Neural crest cell (in vitro differentiated cells): ENCODE data around the gene LRP8. TPM values are rescaled to one million over a fixed set of nuclear protein-coding genes. Genes with fewer than 3 reads are reported as not detected.

ENCODE experiments used
- DNase-seq: peaks from one replicate; pipeline ENCODE4 v3.0.0; 2021; ENCODE audit warnings: low read depth, mixed read lengths, low spot score
- H3K27ac Mint-ChIP-seq: one replicate; pipeline ENCODE4 v1.8.0; 2021; ENCODE audit warnings: mild to moderate bottlenecking, mixed read lengths; ENCODE audit not compliant: unreplicated experiment
- H3K27me3 Mint-ChIP-seq: 2 replicates; pipeline ENCODE4 v1.8.0; 2021; ENCODE audit warnings: low read depth, mild to moderate bottlenecking, mixed read lengths
- H3K36me3 Mint-ChIP-seq: 2 replicates; pipeline ENCODE4 v1.8.0; 2021; ENCODE audit warnings: low read depth, mild to moderate bottlenecking, mixed read lengths
- H3K4me1 Mint-ChIP-seq: 2 replicates; pipeline ENCODE4 v1.8.0; 2021; ENCODE audit warnings: mixed read lengths
- H3K4me3 Mint-ChIP-seq: one replicate; pipeline ENCODE4 v1.8.0; 2021; ENCODE audit warnings: mild to moderate bottlenecking, mixed read lengths
- H3K9me3 Mint-ChIP-seq: 2 replicates; pipeline ENCODE4 v1.8.0; 2021; ENCODE audit warnings: mixed read lengths
- CTCF ChIP-seq: fragments of 200-600 bp; sonication (generic); conservative IDR thresholded peaks from 2 replicates; pipeline ENCODE4 v1.5.0; 2021; ENCODE audit warnings: antibody characterized with exemption, mild to moderate bottlenecking
- total RNA-seq: library from RNA; stranded (reverse); gene quantifications from 2 replicates; pipeline ENCODE4 v1.2.1, GENCODE V29; 2021

Gene LRP8
- total RNA-seq, 1 donor from 2014 or later = 49.7 TPM

GRCh38 chr1:53272349-53272748, 55.5 kb downstream of the LRP8 start:
- Mint-ChIP-seq H3K9me3 (no peaks in the 10 kb centered on the region), H3K4me3 (no peak overlapping the region), H3K4me1 (no peaks in the 10 kb centered on the region), H3K36me3 (peaks cover 5% of the 10 kb centered on the region), H3K27ac (peak overlapping the region; percentile 38), H3K27me3 (no peaks in the 10 kb centered on the region)
- no peak for TF ChIP-seq CTCF
- no peak for DNase-seq

GRCh38 chr1:53271446-53272090, 56.3 kb downstream of the LRP8 start:
- Mint-ChIP-seq H3K9me3 (no peaks in the 10 kb centered on the region), H3K27me3 (no peaks in the 10 kb centered on the region), H3K4me1 (no peaks in the 10 kb centered on the region), H3K27ac (peak overlapping the region; percentile 75), H3K36me3 (peaks cover 5% of the 10 kb centered on the region), H3K4me3 (no peak overlapping the region)
- TF ChIP-seq CTCF = no peak
- no peak for DNase-seq

- no peaks in the 10 kb centered on the region for H3K27me3 Mint-ChIP-seq
- no peak for DNase-seq
- H3K27ac Mint-ChIP-seq = no peak overlapping the region
- no peak overlapping the region for H3K4me3 Mint-ChIP-seq
- no peak for TF ChIP-seq CTCF
- H3K9me3 Mint-ChIP-seq = no peaks in the 10 kb centered on the region
- H3K36me3 Mint-ChIP-seq = peaks cover 11% of the 10 kb centered on the region
- H3K4me1 Mint-ChIP-seq = no peaks in the 10 kb centered on the region
These were observed 57.0 kb downstream of the LRP8 start for GRCh38 chr1:53270873-53271272.

- no peaks in the 10 kb centered on the region for H3K9me3 Mint-ChIP-seq
- no peaks in the 10 kb centered on the region for H3K4me1 Mint-ChIP-seq
- H3K27ac Mint-ChIP-seq = peak overlapping the region; percentile 19
- H3K27me3 Mint-ChIP-seq = no peaks in the 10 kb centered on the region
- no peak for TF ChIP-seq CTCF
- peaks cover 16% of the 10 kb centered on the region for H3K36me3 Mint-ChIP-seq
- no peak overlapping the region for H3K4me3 Mint-ChIP-seq
- DNase-seq = no peak
These were observed 57.8 kb downstream of the LRP8 start for GRCh38 chr1:53270107-53270506.

- no peaks in the 10 kb centered on the region for H3K4me1 Mint-ChIP-seq
- TF ChIP-seq CTCF = no peak
- peaks cover 19% of the 10 kb centered on the region for H3K36me3 Mint-ChIP-seq
- H3K4me3 Mint-ChIP-seq = no peak overlapping the region
- no peaks in the 10 kb centered on the region for H3K9me3 Mint-ChIP-seq
- no peaks in the 10 kb centered on the region for H3K27me3 Mint-ChIP-seq
- H3K27ac Mint-ChIP-seq = no peak overlapping the region
- no peak for DNase-seq
These were observed 60.1 kb downstream of the LRP8 start for GRCh38 chr1:53267761-53268160.

- Mint-ChIP-seq H3K36me3 (peaks cover 19% of the 10 kb centered on the region), H3K9me3 (no peaks in the 10 kb centered on the region), H3K27ac (no peak overlapping the region), H3K27me3 (no peaks in the 10 kb centered on the region), H3K4me3 (no peak overlapping the region), H3K4me1 (no peaks in the 10 kb centered on the region)
- peak; percentile 46 for TF ChIP-seq CTCF
- no peak for DNase-seq
These were observed 61.8 kb downstream of the LRP8 start for GRCh38 chr1:53266038-53266437.
